ENCODE results near the gene APBA2.
"Not testable (repeated sequence)": the region's sequence is repeated elsewhere in the genome, so short reads cannot be mapped to it uniquely, and the experiment has no call there.

APBA2 gene

GRCh38 chr15:28885630-28886430 is at the start of gene APBA2:
APBA2 (plus strand) TSS chr15:28885974; CDS start chr15:29053885, 167,911 bp downstream.
- peak; percentile 62 for DNase-seq

GRCh38 chr15:28840285-28840684 is 45.5 kb upstream of the APBA2 start:
- DNase-seq, result not testable (repeated sequence)

- DNase-seq, result not testable (repeated sequence)
These were observed 43.6 kb upstream of the APBA2 start for GRCh38 chr15:28842210-28842609.

DNA sequence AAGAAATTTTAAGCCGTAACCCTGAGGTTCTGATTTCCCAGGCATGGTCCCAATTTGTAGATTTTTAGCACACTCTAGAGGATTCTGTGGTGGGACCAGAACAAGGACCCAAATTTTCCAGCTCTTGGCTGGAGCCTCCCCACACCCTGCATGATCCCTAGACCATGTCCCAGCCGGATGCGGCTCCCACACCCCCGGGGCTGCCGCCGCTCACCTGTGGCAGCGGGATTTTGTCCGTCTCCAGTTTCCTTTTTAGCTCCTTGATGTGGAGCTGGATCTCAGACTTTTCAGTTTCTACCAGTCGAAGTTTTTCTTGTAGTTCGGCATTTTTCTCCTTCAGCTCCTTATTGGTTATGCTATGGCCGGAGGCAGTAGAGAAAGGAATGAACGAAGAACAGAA is 42.3 kb upstream of the APBA2 start:
- not testable (repeated sequence) for DNase-seq

DNA sequence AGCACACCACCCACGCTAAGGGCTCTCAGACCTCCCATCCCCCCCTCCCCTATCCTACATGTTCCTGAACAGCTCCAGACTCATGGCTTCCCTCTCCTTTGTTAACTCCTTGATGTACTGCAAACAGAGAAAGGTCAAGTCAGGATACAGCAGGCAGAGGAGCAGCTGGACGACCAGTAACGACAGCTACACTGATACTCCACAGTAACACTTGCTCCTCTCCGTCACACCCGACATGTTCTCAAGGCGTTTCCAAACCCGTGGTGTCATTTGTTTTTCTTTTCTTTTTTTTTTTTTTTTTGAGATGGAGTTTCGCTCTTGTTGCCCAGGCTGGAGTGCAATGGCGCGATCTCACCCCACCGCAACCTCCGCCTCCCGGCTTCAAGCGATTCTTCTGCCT is 41.6 kb upstream of the APBA2 start:
- DNase-seq, result not testable (repeated sequence)

DNA sequence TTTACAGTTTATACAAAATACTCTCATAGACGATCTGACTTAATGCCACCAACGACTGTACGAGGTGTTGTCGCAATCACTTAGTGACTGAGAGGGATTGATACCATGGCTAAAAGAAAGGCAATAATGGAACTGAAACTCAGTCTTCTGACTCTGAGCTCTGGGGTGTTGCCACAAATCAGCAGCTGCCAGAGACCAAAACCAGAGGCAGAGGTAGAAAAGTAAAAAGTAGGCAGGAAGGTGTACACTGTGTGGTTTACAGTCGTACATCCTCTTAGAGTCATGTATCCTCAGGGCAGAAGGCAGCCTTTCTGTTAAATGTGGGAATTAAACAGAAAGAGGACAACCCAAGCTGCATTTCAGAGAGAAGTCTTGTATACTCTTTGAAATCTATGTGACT is 38.5 kb upstream of the APBA2 start:
- peak; percentile 11 for DNase-seq

- DNase-seq, result not testable (repeated sequence)
These were observed 37.8 kb upstream of the APBA2 start for GRCh38 chr15:28847959-28848358.

GRCh38 chr15:28848521-28848920 is 37.3 kb upstream of the APBA2 start, which contains the start of gene GOLGA6L7:
GOLGA6L7 (minus strand) TSS chr15:28848644; CDS start chr15:28848549, 95 bp downstream.
- DNase-seq, result peak; percentile 33

DNA sequence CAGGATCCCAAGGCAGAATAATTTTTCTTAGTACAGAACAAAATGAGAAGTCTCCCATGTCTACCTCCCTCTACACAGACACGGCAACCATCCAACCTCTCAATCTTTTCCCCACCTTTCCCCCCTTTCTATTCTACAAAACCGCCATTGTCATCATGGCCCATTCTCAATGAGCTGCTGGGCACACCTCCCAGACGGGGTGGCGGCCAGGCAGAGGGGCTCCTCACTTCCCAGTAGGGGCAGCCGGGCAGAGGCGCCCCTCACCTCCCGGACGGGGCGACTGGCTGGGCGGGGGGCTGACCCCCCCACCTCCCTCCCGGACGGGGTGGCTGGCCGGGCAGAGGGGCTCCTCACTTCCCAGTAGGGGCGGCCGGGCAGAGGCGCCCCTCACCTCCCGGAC is 36.5 kb upstream of the APBA2 start:
- DNase-seq, result not testable (repeated sequence)

DNA sequence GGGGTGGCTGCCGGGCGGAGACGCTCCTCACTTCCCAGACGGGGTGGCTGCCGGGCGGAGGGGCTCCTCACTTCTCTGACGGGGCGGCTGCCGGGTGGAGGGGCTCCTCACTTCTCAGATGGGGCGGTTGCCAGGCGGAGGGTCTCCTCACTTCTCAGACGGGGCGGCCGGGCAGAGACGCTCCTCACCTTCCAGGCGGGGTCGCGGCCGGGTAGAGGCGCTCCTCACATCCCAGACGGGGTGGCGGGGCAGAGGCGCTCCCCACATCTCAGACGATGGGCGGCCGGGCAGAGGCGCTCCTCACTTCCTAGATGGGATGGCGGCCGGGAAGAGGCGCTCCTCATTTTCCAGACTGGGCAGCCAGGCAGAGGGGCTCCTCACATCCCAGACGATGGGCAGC is 36.0 kb upstream of the APBA2 start:
- not testable (repeated sequence) for DNase-seq

DNA sequence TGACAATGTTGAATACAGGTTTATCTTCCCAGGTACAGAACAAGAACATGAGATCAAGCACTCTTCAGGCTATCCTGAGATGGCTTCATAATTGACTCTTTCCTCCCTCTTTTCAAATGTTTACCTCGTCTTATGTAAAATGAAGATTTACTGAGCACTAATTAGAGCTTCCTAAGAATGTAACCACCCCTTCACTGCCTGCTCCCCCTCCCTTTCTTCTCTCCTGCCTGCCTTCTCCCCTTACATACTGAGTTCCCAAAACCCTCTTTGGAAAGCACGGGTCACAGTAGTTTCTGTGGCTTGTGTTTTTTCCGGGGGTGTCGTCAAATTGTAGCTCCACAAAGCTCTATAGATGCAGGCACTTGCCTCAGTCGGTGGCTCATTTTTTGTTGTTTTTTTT is 32.1 kb upstream of the APBA2 start:
- DNase-seq, result not testable (repeated sequence)

GRCh38 chr15:28854578-28854977 is 31.2 kb upstream of the APBA2 start:
- DNase-seq, result not testable (repeated sequence)

DNA sequence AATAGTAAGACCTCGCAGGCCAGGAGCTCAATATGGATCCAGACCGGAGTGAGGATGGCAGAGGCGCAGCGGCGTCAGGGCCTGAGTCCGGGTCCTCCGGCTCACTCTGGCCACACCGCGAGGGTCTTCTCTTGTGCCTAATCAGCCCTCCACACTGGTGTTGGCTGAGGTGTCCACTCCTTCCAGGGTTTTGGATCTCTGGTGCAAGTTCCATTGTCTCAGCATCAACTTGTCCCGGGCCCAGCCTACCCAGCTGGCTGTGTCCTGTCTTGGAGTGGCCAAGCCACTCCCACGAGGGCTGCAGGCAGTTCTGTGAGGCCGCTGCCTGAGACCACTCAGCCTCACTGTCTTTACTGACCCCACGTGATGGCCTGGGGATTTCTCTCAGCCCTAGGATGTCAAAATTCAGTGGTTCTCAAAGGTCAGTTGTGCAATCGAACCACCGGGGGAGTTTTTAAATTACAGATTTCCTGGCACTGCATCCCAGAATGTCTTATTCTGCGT is 24.7 kb upstream of the APBA2 start:
- no peak for DNase-seq

DNA sequence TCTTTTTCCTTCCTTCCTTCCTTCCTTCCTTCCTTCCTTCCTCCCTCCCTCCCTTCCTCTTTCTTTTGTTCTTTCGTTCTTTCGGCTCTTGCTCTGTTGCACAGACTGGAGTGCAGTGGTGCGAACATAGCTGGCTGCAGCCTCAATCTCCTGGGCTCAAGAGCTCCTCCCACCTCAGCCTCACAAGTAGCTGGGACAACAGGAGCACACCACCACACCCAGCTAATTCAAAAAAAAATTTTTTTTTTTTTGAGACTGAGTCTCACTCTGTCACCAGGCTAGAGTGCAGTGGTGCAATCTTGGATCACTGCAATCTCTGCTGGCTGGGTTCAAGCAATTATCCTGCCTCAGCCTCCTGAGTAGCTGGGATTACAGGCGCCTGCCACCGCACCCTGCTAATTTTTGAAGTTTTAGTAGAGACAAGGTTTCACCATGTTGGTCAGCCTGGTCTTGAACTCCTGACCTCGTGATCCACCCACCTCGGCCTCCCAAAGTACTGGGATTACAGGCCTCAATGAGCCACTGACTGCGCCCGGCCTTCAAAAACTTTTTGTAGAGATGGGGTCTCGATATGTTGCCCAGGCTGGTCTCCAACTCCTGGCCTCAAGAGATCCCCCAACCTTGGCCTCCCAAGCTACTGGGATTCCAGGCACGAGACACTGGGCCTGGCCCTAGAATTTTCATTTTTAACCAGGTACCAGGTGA is 24.0 kb upstream of the APBA2 start:
- not testable (repeated sequence) for DNase-seq

GRCh38 chr15:28868744-28869345 is 16.9 kb upstream of the APBA2 start:
- no peak for DNase-seq

GRCh38 chr15:28871168-28871567 is 14.6 kb upstream of the APBA2 start:
- no peak for DNase-seq

DNA sequence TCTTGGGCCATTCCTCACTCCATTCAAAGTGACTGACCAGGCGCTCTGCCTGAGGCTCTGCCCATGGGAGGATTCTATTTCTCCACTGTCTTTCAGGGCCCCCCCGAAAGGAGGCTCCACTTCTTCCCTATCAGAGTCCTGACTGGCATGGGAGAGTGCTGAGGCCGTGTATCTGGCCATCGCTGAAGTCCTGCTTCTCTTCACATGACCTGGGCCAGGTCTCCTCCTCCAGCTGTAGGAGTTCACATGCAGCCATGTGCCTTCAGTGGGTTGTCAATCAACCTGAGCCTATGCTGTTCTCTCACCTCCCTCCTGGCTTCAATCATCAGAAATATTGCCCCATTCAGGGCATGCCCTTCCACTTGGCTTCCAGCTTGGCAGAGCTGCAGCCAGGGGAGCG is 12.8 kb upstream of the APBA2 start:
- no peak for DNase-seq

DNA sequence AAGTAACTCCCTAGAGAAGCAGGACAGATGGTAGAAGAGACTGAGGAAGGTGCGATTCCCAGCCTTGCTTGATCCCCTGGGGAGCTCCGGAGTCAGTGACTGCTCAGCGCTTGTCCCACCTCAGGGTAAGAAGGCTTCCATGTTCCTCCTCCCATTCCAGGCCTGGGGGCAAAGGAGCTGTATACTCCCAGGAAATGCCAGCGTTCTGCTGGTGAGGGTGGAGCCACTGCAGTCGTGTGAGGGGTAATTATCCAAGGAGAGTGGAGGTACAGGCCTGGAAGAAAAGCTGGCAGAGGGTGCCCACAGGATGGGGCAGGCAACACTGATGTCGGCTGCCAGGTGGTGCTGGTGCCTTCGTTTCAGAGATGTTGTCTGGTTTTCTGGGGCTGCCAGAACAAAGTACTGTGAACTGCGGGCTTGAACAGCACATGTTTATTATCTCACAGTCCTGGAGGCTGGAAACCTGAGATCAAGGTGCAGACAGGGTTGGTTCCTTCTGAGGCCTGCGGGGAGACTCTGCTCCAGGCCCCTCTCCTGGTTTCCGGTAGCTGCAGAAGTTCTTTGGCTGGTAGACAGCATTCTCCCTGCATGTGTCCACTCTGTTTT is 12.1 kb upstream of the APBA2 start:
- DNase-seq, result no peak

GRCh38 chr15:28875461-28876000 is 10.2 kb upstream of the APBA2 start:
- no peak for DNase-seq

GRCh38 chr15:28876131-28876844 is 9.5 kb upstream of the APBA2 start:
- DNase-seq, result no peak

DNA sequence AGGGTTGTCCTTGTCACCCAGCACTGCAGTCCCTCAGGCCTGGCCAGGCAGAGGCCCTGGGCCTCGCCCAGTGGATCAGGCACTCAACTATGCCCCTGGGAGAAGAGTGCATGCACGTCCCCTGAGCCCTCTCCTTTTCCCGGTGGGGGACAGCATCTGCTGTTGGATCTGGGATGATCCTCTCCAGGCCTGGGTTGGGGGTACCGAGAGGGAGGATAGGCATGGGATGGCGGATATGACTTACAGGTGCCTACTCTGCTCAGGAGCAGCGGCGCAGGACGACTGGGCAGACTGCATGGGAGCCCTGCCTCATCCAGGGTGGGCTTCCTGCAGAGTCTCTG is 9.0 kb upstream of the APBA2 start:
- no peak for DNase-seq

GRCh38 chr15:28878209-28878608 is 7.6 kb upstream of the APBA2 start:
- no peak for DNase-seq

All from stimulated activated CD4-positive, alpha-beta T cell treated with anti-CD3 and anti-CD28 coated beads, Interleukin-15, amount 100 ng/mL, for 24 hours (primary cell).